Measurements from ENCODE around the gene EIF4E3.
A peak's percentile ranks its signal among the peaks of the same experiment; 100 is the strongest.

Gene EIF4E3

GRCh38 chr3:71723452-71724170 lies 1.6 kb downstream of the EIF4E3 start:
- no peak for DNase-seq (ENCODE audit: low spot score)

- no peak for DNase-seq (ENCODE audit: low spot score)
Observed at GRCh38 chr3:71722693-71723092, 2.5 kb downstream of the EIF4E3 start.

GRCh38 chr3:71721651-71722157 lies 3.5 kb downstream of the EIF4E3 start:
- DNase-seq (ENCODE audit: low spot score): no peak

- no peak for DNase-seq (ENCODE audit: low spot score)
Observed at GRCh38 chr3:71721002-71721401, 4.2 kb downstream of the EIF4E3 start.

GRCh38 chr3:71718072-71718471 lies 7.1 kb downstream of the EIF4E3 start:
- no peak for DNase-seq (ENCODE audit: low spot score)

- DNase-seq (ENCODE audit: low spot score): no peak
Observed at GRCh38 chr3:71714595-71714994, 10.6 kb downstream of the EIF4E3 start.

GRCh38 chr3:71713041-71713440 lies 12.2 kb downstream of the EIF4E3 start:
- no peak for DNase-seq (ENCODE audit: low spot score)

- DNase-seq (ENCODE audit: low spot score): peak; percentile 82
Observed at GRCh38 chr3:71710906-71711494, 14.2 kb downstream of the EIF4E3 start.

- no peak for DNase-seq (ENCODE audit: low spot score)
Observed at GRCh38 chr3:71709908-71710511, 15.2 kb downstream of the EIF4E3 start.

GRCh38 chr3:71708476-71709105 lies 16.6 kb downstream of the EIF4E3 start:
- no peak for DNase-seq (ENCODE audit: low spot score)

- DNase-seq (ENCODE audit: low spot score): no peak
Observed at GRCh38 chr3:71707595-71707994, 17.6 kb downstream of the EIF4E3 start.

GRCh38 chr3:71705681-71706080 lies 19.5 kb downstream of the EIF4E3 start:
- no peak for DNase-seq (ENCODE audit: low spot score)

- no peak for DNase-seq (ENCODE audit: low spot score)
Observed at GRCh38 chr3:71704915-71705314, 20.3 kb downstream of the EIF4E3 start.

- DNase-seq (ENCODE audit: low spot score): no peak
Observed at GRCh38 chr3:71703797-71704196, 21.4 kb downstream of the EIF4E3 start.

- DNase-seq (ENCODE audit: low spot score): no peak
Observed at GRCh38 chr3:71702131-71703024, 22.8 kb downstream of the EIF4E3 start.

- no peak for DNase-seq (ENCODE audit: low spot score)
Observed at GRCh38 chr3:71701251-71701762, 23.9 kb downstream of the EIF4E3 start.

GRCh38 chr3:71695000-71695482 lies 30.2 kb downstream of the EIF4E3 start:
- DNase-seq (ENCODE audit: low spot score): no peak

- peak; percentile 32 for DNase-seq (ENCODE audit: low spot score)
Observed at GRCh38 chr3:71694358-71694999, 30.7 kb downstream of the EIF4E3 start.

- no peak for DNase-seq (ENCODE audit: low spot score)
Observed at GRCh38 chr3:71693641-71694040, 31.6 kb downstream of the EIF4E3 start.

- DNase-seq (ENCODE audit: low spot score): no peak
Observed at GRCh38 chr3:71692139-71692538, 33.1 kb downstream of the EIF4E3 start.

- DNase-seq (ENCODE audit: low spot score): peak; percentile 70
Observed at GRCh38 chr3:71690341-71690841, 34.8 kb downstream of the EIF4E3 start.

Measured in GM03348 (cell line).